Stimulated activated CD4-positive, alpha-beta T cell treated with anti-CD3 and anti-CD28 coated beads, Interleukin-15, amount 100 ng/mL, for 24 hours (primary cell): ENCODE results near the gene AGPAT2.
"Not testable (repeated sequence)": the region's sequence is repeated elsewhere in the genome, so short reads cannot be mapped to it uniquely, and the experiment has no call there.

Experiments
- DNase-seq: peaks from one replicate; pipeline ENCODE4 v3.0.0-alpha.2; 2020

AGPAT2 gene

GRCh38 chr9:136720251-136720897 lies 33.1 kb upstream of the AGPAT2 start:
- peak; percentile 38 for DNase-seq

GRCh38 chr9:136719195-136719880 lies 32.1 kb upstream of the AGPAT2 start:
- DNase-seq = no peak

GRCh38 chr9:136718345-136719194 lies 31.3 kb upstream of the AGPAT2 start:
- no peak for DNase-seq

GRCh38 chr9:136717399-136717798 lies 30.1 kb upstream of the AGPAT2 start:
- DNase-seq = no peak

- DNase-seq = no peak
Observed at GRCh38 chr9:136714893-136715274, 27.6 kb upstream of the AGPAT2 start.

GRCh38 chr9:136714096-136714892 lies 27.0 kb upstream of the AGPAT2 start:
- DNase-seq = no peak

- DNase-seq = no peak
Observed at GRCh38 chr9:136713550-136713949, 26.3 kb upstream of the AGPAT2 start.

GRCh38 chr9:136712690-136713544 lies 25.7 kb upstream of the AGPAT2 start:
- DNase-seq = no peak

- no peak for DNase-seq
Observed at GRCh38 chr9:136711751-136712689, 24.8 kb upstream of the AGPAT2 start, which contains the start of gene DIPK1B. TSS of gene DIPK1B (plus strand) at chr9:136712572. CDS start at chr9:136712666, 94 bp downstream.

DNA sequence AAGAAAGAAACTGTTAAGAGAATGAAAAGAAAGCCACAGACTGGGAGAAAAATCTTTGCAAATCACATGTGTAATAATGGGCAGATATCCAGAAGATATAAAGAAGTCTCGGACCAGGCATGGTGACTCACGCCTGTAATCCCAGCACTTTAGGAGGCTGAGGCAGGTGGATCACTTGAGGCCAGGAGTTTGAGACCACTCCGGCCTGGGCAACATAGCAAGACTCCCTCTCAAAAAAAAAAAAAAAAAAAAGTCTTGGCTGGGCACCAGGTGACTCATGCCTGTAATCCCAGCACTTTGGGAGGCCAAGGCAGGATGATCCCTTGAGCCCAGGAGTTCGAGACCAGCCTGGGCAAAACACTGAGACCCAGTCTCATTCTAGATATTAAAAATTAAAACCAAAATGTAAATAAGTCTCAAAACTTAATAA lies 24.0 kb upstream of the AGPAT2 start:
- not testable (repeated sequence) for DNase-seq

DNA sequence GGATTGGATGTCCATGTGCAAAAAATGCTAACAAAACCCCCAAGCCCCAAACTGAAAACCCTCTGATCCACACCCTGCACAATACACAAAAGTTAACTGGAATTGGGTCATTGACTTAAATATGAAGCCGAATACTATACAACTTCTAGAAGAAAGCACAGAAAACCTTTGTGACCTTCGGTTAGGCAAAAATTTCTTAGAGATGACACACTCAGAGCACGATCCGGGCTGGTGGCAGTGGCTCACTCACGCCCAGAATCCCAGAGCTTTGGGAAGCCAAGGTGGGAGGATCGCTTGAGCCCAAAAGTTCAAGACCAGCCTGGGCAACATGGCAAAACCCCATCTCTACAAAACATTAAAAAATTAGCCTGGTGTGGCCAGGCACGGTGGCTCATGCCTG lies 23.3 kb upstream of the AGPAT2 start:
- DNase-seq = no peak

- DNase-seq = no peak
Observed at GRCh38 chr9:136709454-136710109, 22.3 kb upstream of the AGPAT2 start.

GRCh38 chr9:136707849-136708517 lies 20.7 kb upstream of the AGPAT2 start:
- DNase-seq = no peak

DNA sequence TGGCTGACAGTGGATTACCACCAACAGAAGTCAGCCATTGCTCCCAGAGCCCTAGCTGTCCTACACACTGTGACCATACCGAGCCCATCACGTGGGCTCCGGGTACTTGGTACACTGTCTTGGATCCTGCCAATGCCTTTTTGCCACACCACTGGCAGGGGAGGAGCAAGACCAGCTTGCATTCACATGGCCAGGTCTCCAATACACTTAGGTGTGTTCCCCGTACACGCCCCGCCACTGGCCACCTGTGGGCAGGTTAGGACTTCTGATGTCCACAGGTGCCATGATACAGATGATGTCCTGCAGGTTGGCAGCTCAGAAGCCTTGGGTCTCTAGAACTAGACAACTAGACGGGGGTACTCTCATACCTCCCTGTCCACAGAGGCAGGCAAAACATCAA lies 19.8 kb upstream of the AGPAT2 start:
- no peak for DNase-seq

DNA sequence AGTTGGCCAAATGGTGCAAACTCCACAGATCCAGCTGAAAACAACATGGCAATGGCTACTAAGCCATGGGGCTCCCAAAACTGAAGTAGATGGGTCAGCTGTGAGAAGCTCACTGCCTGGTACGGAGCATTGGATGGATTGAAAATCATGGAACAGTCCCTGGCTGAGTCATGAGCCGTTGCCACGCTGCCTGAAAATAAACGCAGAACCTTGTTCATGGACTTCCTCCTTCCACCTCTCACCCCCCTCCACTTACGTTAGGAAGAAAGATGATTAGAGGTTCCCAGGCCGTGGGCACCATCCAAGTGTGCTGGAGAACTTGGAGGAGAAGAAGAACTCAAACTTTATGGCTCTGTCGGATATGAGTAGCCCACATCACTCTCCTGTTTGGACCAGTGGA lies 18.3 kb upstream of the AGPAT2 start:
- DNase-seq = no peak

- not testable (repeated sequence) for DNase-seq
Observed at GRCh38 chr9:136704741-136705140, 17.5 kb upstream of the AGPAT2 start.

GRCh38 chr9:136703276-136703860 lies 16.1 kb upstream of the AGPAT2 start:
- no peak for DNase-seq

DNA sequence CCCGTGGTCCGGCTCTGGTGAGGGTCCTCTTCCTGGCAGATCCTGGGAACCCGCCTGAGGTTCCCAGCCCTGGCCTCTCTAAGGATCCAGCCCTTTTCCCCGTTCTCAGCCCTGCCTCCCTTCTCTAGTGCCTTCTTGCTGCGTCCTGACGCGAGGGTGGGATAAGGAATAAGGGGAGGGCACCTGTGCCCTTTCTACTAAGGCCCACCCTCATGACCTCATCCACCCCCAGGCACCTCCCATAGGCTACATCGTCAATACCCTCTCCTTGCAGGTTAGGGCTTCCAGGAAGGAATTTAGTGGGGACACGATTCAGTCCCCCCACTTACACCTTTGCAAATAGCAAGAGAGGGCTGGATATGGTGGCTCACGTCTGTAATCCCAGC lies 14.4 kb upstream of the AGPAT2 start:
- no peak for DNase-seq
